Nephron progenitor cell (in vitro differentiated cells): ENCODE results near the gene FAM53B.
A peak's percentile ranks its signal among the peaks of the same experiment; 100 is the strongest.

Experiments used
- DNase-seq: peaks from one replicate; pipeline ENCODE4 v3.0.0; 2021
- H3K27ac Mint-ChIP-seq: 2 replicates; pipeline ENCODE4 v1.8.0; 2021; ENCODE audit warnings: mild to moderate bottlenecking, moderate library complexity, mixed read lengths
- H3K27me3 Mint-ChIP-seq: 2 replicates; pipeline ENCODE4 v1.8.0; 2021; ENCODE audit warnings: mild to moderate bottlenecking, low read depth, mixed read lengths; ENCODE audit not compliant: poor library complexity
- H3K36me3 Mint-ChIP-seq: 2 replicates; pipeline ENCODE4 v1.8.0; 2021; ENCODE audit warnings: low read depth, mixed read lengths
- H3K4me1 Mint-ChIP-seq: 2 replicates; pipeline ENCODE4 v1.8.0; 2021; ENCODE audit warnings: mixed read lengths
- H3K4me3 Mint-ChIP-seq: 2 replicates; pipeline ENCODE4 v1.8.0; 2021; ENCODE audit warnings: mild to moderate bottlenecking, moderate library complexity, mixed read lengths
- H3K9me3 Mint-ChIP-seq: 2 replicates; pipeline ENCODE4 v1.8.0; 2021; ENCODE audit warnings: mild to moderate bottlenecking, moderate library complexity, mixed read lengths
- TF ChIP-seq, protein P1 (sequence below): fragments of 200-600 bp; sonication (generic); IDR thresholded peaks from 2 replicates; pipeline ENCODE4 v1.5.0; 2021; ENCODE audit warnings: antibody characterized with exemption

FAM53B gene

GRCh38 chr10:124716369-124716768 is 27.8 kb downstream of the FAM53B start:
- Mint-ChIP-seq H3K4me1 (peaks cover 71% of the 10 kb centered on the region), H3K27ac (peak overlapping the region; percentile 94), H3K4me3 (peak overlapping the region; percentile 47), H3K36me3 (peaks cover 16% of the 10 kb centered on the region), H3K9me3 (no peaks in the 10 kb centered on the region), H3K27me3 (no peaks in the 10 kb centered on the region)
- TF ChIP-seq, protein P1, sequence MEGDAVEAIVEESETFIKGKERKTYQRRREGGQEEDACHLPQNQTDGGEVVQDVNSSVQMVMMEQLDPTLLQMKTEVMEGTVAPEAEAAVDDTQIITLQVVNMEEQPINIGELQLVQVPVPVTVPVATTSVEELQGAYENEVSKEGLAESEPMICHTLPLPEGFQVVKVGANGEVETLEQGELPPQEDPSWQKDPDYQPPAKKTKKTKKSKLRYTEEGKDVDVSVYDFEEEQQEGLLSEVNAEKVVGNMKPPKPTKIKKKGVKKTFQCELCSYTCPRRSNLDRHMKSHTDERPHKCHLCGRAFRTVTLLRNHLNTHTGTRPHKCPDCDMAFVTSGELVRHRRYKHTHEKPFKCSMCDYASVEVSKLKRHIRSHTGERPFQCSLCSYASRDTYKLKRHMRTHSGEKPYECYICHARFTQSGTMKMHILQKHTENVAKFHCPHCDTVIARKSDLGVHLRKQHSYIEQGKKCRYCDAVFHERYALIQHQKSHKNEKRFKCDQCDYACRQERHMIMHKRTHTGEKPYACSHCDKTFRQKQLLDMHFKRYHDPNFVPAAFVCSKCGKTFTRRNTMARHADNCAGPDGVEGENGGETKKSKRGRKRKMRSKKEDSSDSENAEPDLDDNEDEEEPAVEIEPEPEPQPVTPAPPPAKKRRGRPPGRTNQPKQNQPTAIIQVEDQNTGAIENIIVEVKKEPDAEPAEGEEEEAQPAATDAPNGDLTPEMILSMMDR, result no peak
- no peak for DNase-seq

GRCh38 chr10:124715439-124715838 is 28.7 kb downstream of the FAM53B start:
- Mint-ChIP-seq H3K4me1 (peaks cover 77% of the 10 kb centered on the region), H3K36me3 (peaks cover 8% of the 10 kb centered on the region), H3K27ac (peak overlapping the region; percentile 94), H3K9me3 (no peaks in the 10 kb centered on the region), H3K27me3 (no peaks in the 10 kb centered on the region), H3K4me3 (no peak overlapping the region)
- TF ChIP-seq, protein P1, result no peak
- no peak for DNase-seq

DNA sequence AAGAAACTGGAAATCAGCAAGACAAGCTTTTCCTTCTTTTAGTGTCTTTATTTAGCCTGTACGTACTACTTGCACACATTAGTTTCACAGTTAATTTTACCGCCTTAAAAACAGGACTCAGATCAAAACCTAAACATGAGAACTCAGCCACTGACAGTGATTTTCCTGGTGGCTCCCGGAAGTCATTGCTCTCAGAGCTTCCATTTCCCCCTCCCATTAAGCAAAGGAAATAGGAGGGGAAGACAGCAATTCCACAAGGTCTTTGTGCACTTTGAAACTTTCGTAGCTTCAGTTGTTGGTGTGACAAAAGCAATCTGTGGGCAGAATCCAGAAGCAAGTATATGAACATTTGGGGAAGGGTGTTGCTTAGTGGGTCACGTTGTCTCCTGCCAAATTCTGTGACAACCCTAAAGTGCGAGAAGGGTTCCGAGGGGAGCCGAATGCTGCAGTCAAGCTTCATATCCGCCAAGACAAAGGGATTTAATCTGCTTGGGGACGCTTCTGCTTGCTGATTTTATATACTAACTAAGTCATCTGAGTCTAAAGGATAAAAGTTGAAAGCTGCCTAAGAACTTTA is 30.4 kb downstream of the FAM53B start:
- no peak overlapping the region for H3K4me3 Mint-ChIP-seq
- H3K27me3 Mint-ChIP-seq, result no peaks in the 10 kb centered on the region
- TF ChIP-seq, protein P1, result no peak
- H3K36me3 Mint-ChIP-seq, result peaks cover 5% of the 10 kb centered on the region
- H3K4me1 Mint-ChIP-seq, result peaks cover 85% of the 10 kb centered on the region
- peak overlapping the region; percentile 16 for H3K27ac Mint-ChIP-seq
- H3K9me3 Mint-ChIP-seq, result no peaks in the 10 kb centered on the region
- DNase-seq, result no peak

GRCh38 chr10:124712704-124713407 is 31.3 kb downstream of the FAM53B start:
- H3K27me3 Mint-ChIP-seq, result no peaks in the 10 kb centered on the region
- H3K27ac Mint-ChIP-seq, result no peak overlapping the region
- H3K36me3 Mint-ChIP-seq, result peaks cover 5% of the 10 kb centered on the region
- H3K9me3 Mint-ChIP-seq, result no peaks in the 10 kb centered on the region
- no peak overlapping the region for H3K4me3 Mint-ChIP-seq
- TF ChIP-seq, protein P1, result no peak
- DNase-seq, result no peak
- peaks cover 85% of the 10 kb centered on the region for H3K4me1 Mint-ChIP-seq

DNA sequence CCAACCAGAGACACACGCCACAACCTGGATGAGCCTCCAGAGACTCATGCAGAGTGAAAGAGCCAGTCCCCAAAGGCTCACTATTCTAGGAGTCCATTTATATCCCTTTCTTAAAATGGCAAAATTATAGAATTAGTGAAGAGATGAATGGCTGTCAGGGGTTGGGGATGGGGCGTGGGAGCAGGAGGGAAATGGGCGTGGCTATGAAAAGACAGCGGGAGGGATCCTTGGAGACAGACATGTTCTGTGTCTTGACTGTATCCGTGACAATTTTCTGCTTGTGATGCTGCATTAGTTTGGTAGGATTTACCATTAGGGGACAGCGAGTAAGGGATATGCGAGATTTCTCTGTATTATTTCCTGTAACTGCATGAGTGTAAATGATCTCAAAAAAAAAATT is 33.0 kb downstream of the FAM53B start:
- Mint-ChIP-seq H3K36me3 (peaks cover 11% of the 10 kb centered on the region), H3K4me1 (peaks cover 83% of the 10 kb centered on the region), H3K27me3 (no peaks in the 10 kb centered on the region), H3K9me3 (no peaks in the 10 kb centered on the region), H3K27ac (peak overlapping the region; percentile 46), H3K4me3 (no peak overlapping the region)
- DNase-seq, result no peak
- TF ChIP-seq, protein P1, result no peak
